Calu3 (cell line): ENCODE measurements around the gene ZNF396. TPM values are rescaled to one million over a fixed set of nuclear protein-coding genes. Genes with fewer than 3 reads are reported as not detected.

Experiments used
- BruUV-seq: library from RNA; stranded (reverse); fragments of 400-500 nt; replicated peaks from 2 replicates; lab custom pipeline; 2021; lab: Mats Ljungman, UMichigan
- CTCF ChIA-PET: fragments of 300-600 bp; sonication (Branson Sonifier 250); formaldehyde crosslinking; loops from one replicate; lab custom pipeline; 2022; ENCODE audit warnings: antibody characterized with exemption; lab: Charles Lee
- DNase-seq: peaks from one replicate; pipeline ENCODE4 v3.0.0; 2022
- H3K27ac Mint-ChIP-seq: one replicate; pipeline ENCODE4 v1.8.0; 2022; ENCODE audit warnings: mixed read lengths; ENCODE audit not compliant: unreplicated experiment
- H3K27me3 Mint-ChIP-seq: one replicate; pipeline ENCODE4 v1.8.0; 2022; ENCODE audit warnings: mixed read lengths; ENCODE audit not compliant: unreplicated experiment
- H3K36me3 Mint-ChIP-seq: one replicate; pipeline ENCODE4 v1.8.0; 2022; ENCODE audit warnings: mild to moderate bottlenecking, moderate library complexity, mixed read lengths; ENCODE audit not compliant: insufficient read depth, unreplicated experiment
- H3K4me1 Mint-ChIP-seq: one replicate; pipeline ENCODE4 v1.8.0; 2022; ENCODE audit warnings: mild to moderate bottlenecking, low read depth, mixed read lengths; ENCODE audit not compliant: unreplicated experiment
- H3K4me3 Mint-ChIP-seq: one replicate; pipeline ENCODE4 v1.8.0; 2022; ENCODE audit warnings: mild to moderate bottlenecking, low read depth, moderate library complexity, mixed read lengths; ENCODE audit not compliant: unreplicated experiment
- H3K9me3 Mint-ChIP-seq: one replicate; pipeline ENCODE4 v1.8.0; 2022; ENCODE audit warnings: low read depth, mixed read lengths; ENCODE audit not compliant: unreplicated experiment
- intact Hi-C: fragments of 100-400 bp; cut with micrococcal nuclease; formaldehyde crosslinking; loops from one replicate; pipeline ENCODE4 v1.10.0; 2022; ENCODE audit not compliant: unreplicated experiment
- total RNA-seq: library from RNA; stranded (reverse); gene quantifications from 2 replicates; pipeline ENCODE4 v1.2.3, GENCODE V29; 2022
- TF ChIP-seq, protein P1 (sequence below): fragments of 200-600 bp; IDR thresholded peaks from one replicate; pipeline ENCODE4 v1.8.0; 2022; ENCODE audit warnings: antibody characterized with exemption; ENCODE audit not compliant: unreplicated experiment

Gene ZNF396
- total RNA-seq, 1 experiment from 2014 or later, result 1.7 TPM

GRCh38 chr18:35418610-35419009 is 41.5 kb upstream of the ZNF396 start:
- TF ChIP-seq, protein P1, sequence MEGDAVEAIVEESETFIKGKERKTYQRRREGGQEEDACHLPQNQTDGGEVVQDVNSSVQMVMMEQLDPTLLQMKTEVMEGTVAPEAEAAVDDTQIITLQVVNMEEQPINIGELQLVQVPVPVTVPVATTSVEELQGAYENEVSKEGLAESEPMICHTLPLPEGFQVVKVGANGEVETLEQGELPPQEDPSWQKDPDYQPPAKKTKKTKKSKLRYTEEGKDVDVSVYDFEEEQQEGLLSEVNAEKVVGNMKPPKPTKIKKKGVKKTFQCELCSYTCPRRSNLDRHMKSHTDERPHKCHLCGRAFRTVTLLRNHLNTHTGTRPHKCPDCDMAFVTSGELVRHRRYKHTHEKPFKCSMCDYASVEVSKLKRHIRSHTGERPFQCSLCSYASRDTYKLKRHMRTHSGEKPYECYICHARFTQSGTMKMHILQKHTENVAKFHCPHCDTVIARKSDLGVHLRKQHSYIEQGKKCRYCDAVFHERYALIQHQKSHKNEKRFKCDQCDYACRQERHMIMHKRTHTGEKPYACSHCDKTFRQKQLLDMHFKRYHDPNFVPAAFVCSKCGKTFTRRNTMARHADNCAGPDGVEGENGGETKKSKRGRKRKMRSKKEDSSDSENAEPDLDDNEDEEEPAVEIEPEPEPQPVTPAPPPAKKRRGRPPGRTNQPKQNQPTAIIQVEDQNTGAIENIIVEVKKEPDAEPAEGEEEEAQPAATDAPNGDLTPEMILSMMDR, result no peak
- Mint-ChIP-seq H3K4me3 (no peak overlapping the region), H3K27ac (no peak overlapping the region), H3K36me3 (no peaks in the 10 kb centered on the region), H3K9me3 (peaks cover 2% of the 10 kb centered on the region), H3K4me1 (peaks cover 17% of the 10 kb centered on the region), H3K27me3 (no peaks in the 10 kb centered on the region)
- no peak for DNase-seq
- BruUV-seq, result no TSS peak
- CTCF ChIA-PET, result no interaction called here
- intact Hi-C loops, result no loop called here

DNA sequence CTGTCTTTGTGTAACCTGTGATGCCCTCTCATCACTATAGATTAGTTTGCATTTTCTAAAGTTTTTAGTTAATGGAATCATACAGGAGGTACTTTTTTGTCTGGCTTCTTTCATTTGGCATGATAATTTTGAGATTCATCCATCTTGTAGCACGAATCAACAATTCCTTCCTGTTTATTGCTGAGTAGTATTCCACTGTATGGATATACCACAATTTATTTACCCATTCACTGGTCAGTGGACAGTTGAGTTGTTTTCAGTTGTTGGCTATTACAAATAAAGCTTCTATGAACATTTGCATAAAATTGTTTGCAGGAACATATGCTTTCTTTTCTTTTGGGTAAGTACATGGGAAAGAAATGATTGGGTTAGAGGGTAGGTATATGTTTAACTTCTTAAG is 40.1 kb upstream of the ZNF396 start:
- no peak for DNase-seq
- Mint-ChIP-seq H3K27me3 (no peaks in the 10 kb centered on the region), H3K27ac (no peak overlapping the region), H3K36me3 (no peaks in the 10 kb centered on the region), H3K4me3 (no peak overlapping the region), H3K4me1 (peaks cover 26% of the 10 kb centered on the region), H3K9me3 (peaks cover 2% of the 10 kb centered on the region)
- intact Hi-C loops, result no loop called here
- CTCF ChIA-PET, result no interaction called here
- TF ChIP-seq, protein P1, result no peak
- BruUV-seq, result no TSS peak

- no peak overlapping the region for H3K4me3 Mint-ChIP-seq
- no peak overlapping the region for H3K27ac Mint-ChIP-seq
- TF ChIP-seq, protein P1, result no peak
- no peaks in the 10 kb centered on the region for H3K27me3 Mint-ChIP-seq
- no peak for DNase-seq
- BruUV-seq, result no TSS peak
- CTCF ChIA-PET, result no interaction called here
- H3K9me3 Mint-ChIP-seq, result peaks cover 2% of the 10 kb centered on the region
- H3K4me1 Mint-ChIP-seq, result peaks cover 37% of the 10 kb centered on the region
- H3K36me3 Mint-ChIP-seq, result no peaks in the 10 kb centered on the region
- intact Hi-C loops, result no loop called here
Observed at GRCh38 chr18:35415511-35416073, 38.5 kb upstream of the ZNF396 start.

DNA sequence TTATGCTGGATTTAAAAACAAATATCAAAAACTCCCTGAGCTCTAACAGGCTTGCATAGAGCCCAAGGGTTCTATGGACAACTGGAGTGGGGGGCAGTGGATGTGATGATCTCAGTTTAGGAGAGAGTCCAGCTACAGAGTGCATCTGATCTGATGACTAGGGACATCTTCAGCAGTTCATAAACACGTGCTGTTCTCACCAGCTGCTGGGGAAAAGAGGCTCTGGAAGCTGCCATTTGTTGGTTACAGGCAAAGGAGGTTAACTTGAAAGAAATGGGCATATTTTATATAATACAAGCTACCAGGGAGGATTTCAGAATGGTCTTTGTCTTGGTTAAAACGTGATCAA is 36.0 kb upstream of the ZNF396 start:
- H3K36me3 Mint-ChIP-seq, result no peaks in the 10 kb centered on the region
- DNase-seq, result no peak
- H3K4me1 Mint-ChIP-seq, result peaks cover 59% of the 10 kb centered on the region
- intact Hi-C loops, result no loop called here
- H3K9me3 Mint-ChIP-seq, result no peaks in the 10 kb centered on the region
- CTCF ChIA-PET, result interaction anchor here (1.1 kb wide), 1 partner anchor 26 kb away, joined by 5 read pairs; no protein-coding TSS in a partner anchor
- BruUV-seq, result no TSS peak
- no peak overlapping the region for H3K4me3 Mint-ChIP-seq
- TF ChIP-seq, protein P1, result no peak
- H3K27ac Mint-ChIP-seq, result no peak overlapping the region
- H3K27me3 Mint-ChIP-seq, result no peaks in the 10 kb centered on the region
